Activated CD4-positive, alpha-beta T cell treated with anti-CD3 and anti-CD28 coated beads for 36 hours (primary cell): Measurements from ENCODE around the gene MEPCE. TPM values are rescaled to one million over a fixed set of nuclear protein-coding genes. Genes with fewer than 3 reads are reported as not detected.

Experiments
- total RNA-seq, 2 experiments: library from RNA; stranded (reverse); gene quantifications; one replicate each; pipeline ENCODE4 v1.2.3, GENCODE V29; 2021

The MEPCE gene
- total RNA-seq, 2 experiments from 2014 or later, result 44.4 to 45.9 TPM

Other genes starting within 250 kb of the MEPCE start
- gene PVRIG, start 209.9 kb upstream of the MEPCE start, total RNA-seq, result 10 to 100 TPM; 26.9 to 27.7 TPM
- gene SPDYE3, start 122.1 kb upstream of the MEPCE start, total RNA-seq, result not detected
- 10 to 100 TPM; 30.5 to 37.5 TPM for gene PILRB, start 71.7 kb upstream of the MEPCE start, total RNA-seq
- under 1 TPM; 0.80 to 0.90 TPM for gene PILRA, start 56.3 kb upstream of the MEPCE start, total RNA-seq
- 1 to 10 TPM; 3.0 to 3.4 TPM for gene ZCWPW1, start 1.1 kb upstream of the MEPCE start, total RNA-seq
- gene PPP1R35, start 6.7 kb downstream of the MEPCE start, total RNA-seq, result 10 to 100 TPM; 48.7 to 60.3 TPM
- 1 to 10 TPM; 3.5 to 4.2 TPM for gene SPACDR, start 34.4 kb downstream of the MEPCE start, total RNA-seq
- 10 to 100 TPM; 78.5 to 85.7 TPM for gene TSC22D4, start 49.4 kb downstream of the MEPCE start, total RNA-seq
- gene NYAP1, start 54.1 kb downstream of the MEPCE start, total RNA-seq, result under 1 TPM; 0.21 to 0.56 TPM
- 10 to 100 TPM; 49.3 to 49.4 TPM for gene AGFG2, start 109.4 kb downstream of the MEPCE start, total RNA-seq
- gene SAP25, start 144.1 kb downstream of the MEPCE start, total RNA-seq, result 10 to 100 TPM in 1 of 2 experiments, 1 to 10 TPM in 1; 9.9 to 13.1 TPM
- gene LRCH4, start 156.3 kb downstream of the MEPCE start, total RNA-seq, result 10 to 100 TPM; 70.3 to 71.7 TPM
- 1 to 10 TPM; 1.4 to 2.1 TPM for gene FBXO24, start 156.5 kb downstream of the MEPCE start, total RNA-seq
- 1 to 10 TPM; 7.6 to 8.9 TPM for gene PCOLCE, start 172.5 kb downstream of the MEPCE start, total RNA-seq
- 10 to 100 TPM; 14.4 to 19.9 TPM for gene MOSPD3, start 182.7 kb downstream of the MEPCE start, total RNA-seq
- 10 to 100 TPM; 10.1 to 12.4 TPM for gene TFR2, start 211.7 kb downstream of the MEPCE start, total RNA-seq
- not detected for gene ACTL6B, start 226.6 kb downstream of the MEPCE start, total RNA-seq
- gene GNB2, start 243.9 kb downstream of the MEPCE start, total RNA-seq, result 100 to 1,000 TPM; 172 to 200 TPM